Measurements from ENCODE around the gene RAB7A.
"Not testable (repeated sequence)": the region's sequence is repeated elsewhere in the genome, so short reads cannot be mapped to it uniquely, and the experiment has no call there.

RAB7A gene

DNA sequence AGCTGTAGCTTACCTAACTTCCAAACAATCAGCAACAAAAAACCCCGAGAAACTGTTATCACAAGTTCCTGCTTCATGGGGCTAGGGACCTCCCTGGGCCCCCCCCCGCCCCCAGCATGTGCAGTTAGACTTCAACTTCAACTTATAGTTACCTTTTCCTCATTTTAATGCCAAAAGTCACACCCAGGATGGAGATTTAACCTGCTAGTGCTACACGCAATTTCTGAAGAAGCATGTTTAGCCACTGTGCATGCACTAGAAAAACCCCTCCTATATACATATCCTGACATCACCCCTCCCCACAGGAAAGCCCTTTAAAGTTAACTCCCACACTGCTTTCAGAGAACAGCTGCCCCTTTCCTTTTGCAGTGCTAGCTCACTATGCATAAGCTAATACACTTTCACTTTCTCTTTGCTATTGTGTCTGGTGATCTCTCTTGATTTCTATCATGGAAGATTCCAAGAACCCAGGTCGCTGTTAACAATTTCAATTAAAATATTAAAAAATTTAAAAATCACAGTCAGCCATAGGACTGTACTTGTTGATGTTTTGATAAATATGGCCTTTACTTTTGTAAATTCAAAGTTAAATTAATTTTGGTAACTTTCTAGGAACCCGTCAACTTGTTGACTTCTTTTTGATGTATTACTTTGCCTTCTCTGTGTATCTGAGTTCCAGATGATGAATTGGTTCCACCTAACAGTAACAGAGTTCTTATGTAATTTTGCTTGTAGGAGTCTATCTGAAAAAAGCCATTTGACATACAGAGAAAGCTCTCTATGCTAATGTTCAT, 78.2 kb downstream of the RAB7A start:
- intact Hi-C loops (cut with DNase I) = no loop called here
- no peak for DNase-seq

DNA sequence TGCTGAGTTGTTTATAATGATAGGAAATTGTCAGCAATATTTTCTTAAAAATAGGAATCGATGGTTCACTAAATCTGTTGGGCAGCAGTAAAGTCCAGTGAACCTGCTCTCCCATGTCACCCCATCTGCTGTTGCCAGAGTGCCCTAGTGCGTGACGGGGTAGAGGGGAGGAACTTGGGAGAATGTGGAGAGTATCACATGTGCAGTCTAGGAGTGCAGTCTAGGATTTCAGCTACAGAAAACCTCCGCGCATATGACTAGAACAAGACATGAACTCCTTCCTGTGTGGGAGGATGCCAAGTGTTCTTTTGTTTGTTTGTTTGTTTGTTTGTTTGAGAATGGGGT, 78.8 kb downstream of the RAB7A start:
- DNase-seq = peak in 3 of 42 donors; percentile 22 to 48 (median 41)
- intact Hi-C loops (cut with DNase I) = no loop called here

DNA sequence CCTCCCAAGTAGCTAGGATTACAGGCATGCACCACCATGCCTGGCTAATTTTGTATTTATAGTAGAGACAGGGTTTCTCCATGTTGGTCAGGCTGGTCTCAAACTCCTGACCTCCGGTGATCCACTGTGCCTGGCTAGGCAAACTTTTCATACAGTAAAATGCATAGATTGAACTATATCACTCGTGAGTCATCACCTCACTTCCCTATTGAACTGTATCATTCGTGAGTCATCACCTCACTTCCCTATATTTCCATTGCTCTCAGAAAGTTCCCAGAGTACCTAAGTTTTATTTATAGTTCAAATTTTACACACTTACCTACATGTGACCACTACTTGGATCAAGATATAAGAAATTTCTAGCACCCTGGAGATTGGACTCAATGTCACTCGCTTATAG, 79.8 kb downstream of the RAB7A start:
- DNase-seq = no peak
- intact Hi-C loops (cut with DNase I) = no loop called here

DNA sequence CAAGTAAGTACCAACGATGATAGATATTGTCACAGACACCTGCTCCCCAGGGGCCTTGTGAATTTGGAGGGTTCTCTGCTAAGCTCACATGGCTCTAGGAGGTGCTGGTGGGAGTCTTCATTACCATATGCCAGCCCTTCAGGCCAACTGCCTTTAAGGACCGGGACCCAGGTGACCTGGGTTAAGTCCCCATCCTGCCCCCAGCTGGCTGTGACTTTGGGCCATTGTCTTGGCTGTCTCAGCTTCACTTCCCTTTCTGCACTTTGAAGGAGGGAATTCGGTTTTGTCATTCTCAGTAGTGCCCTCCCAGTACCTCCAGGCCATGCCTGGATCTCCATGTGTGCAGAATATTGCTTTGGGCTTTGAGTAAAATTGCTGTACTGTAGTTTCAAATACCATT, 80.6 kb downstream of the RAB7A start:
- intact Hi-C loops (cut with DNase I) = no loop called here
- no peak for DNase-seq

- no peak for DNase-seq
- intact Hi-C loops (cut with DNase I) = no loop called here
Observed at GRCh38 chr3:128807186-128807830, 81.3 kb downstream of the RAB7A start.

- peak in 20 of 42 donors; percentile 15 to 67 (median 44) for DNase-seq
- intact Hi-C loops (cut with DNase I) = no loop called here
Observed at GRCh38 chr3:128808672-128809071, 82.7 kb downstream of the RAB7A start.

DNA sequence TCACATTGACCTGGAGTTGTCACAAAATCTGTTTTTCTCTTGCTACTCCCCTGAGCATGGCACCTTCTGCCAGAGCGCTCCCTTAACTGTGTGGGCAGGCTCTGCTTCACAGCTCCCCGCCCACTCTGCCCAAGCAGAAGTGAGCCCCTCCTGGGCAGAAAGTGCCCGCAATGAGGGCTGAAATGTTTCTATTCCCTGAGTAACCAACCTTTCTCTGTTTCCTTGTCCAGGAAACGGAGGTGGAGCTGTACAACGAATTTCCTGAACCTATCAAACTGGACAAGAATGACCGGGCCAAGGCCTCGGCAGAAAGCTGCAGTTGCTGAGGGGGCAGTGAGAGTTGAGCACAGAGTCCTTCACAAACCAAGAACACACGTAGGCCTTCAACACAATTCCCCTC, 87.1 kb downstream of the RAB7A start:
- intact Hi-C loops (cut with DNase I) = no loop called here
- DNase-seq = peak in 37 of 42 donors; percentile 28 to 84 (median 53)

- intact Hi-C loops (cut with DNase I) = no loop called here
- DNase-seq = no peak
Observed at GRCh38 chr3:128814060-128814459, 88.1 kb downstream of the RAB7A start.

DNA sequence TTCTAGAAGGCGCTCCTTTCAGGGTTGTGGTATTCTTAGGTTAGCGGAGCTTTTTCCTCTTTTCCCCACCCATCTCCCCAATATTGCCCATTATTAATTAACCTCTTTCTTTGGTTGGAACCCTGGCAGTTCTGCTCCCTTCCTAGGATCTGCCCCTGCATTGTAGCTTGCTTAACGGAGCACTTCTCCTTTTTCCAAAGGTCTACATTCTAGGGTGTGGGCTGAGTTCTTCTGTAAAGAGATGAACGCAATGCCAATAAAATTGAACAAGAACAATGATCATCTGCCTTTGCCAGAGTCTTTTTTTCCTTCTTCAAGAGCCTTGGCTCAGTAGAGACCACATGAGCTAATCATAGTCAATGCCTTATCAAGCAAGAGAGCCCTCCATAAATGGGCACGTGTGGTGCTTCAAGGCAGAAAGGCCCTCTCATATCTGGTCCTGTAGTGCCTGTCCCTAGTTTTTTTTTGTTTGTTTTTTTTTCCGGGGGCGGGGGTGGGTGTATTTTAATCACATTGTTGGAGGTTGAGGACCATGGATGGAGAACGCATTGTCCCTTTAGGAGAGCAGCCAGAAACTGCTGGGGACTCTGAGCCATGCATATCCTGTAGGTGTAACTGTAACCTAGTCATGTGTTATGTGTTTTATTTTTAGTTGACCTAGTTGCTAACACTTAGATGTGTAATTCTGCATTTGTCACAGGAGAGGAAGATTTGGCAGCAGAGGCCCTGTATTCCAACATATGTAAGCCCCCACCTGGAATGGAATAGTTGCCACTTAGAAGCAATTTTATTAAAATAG, 88.7 kb downstream of the RAB7A start:
- intact Hi-C loops (cut with DNase I) = no loop called here
- DNase-seq = peak in 14 of 42 donors; percentile 12 to 73 (median 33)

- intact Hi-C loops (cut with DNase I) = no loop called here
- no peak for DNase-seq
Observed at GRCh38 chr3:128815318-128816064, 89.5 kb downstream of the RAB7A start.

GRCh38 chr3:128818186-128818787, 92.3 kb downstream of the RAB7A start:
- intact Hi-C loops (cut with DNase I) = no loop called here

DNA sequence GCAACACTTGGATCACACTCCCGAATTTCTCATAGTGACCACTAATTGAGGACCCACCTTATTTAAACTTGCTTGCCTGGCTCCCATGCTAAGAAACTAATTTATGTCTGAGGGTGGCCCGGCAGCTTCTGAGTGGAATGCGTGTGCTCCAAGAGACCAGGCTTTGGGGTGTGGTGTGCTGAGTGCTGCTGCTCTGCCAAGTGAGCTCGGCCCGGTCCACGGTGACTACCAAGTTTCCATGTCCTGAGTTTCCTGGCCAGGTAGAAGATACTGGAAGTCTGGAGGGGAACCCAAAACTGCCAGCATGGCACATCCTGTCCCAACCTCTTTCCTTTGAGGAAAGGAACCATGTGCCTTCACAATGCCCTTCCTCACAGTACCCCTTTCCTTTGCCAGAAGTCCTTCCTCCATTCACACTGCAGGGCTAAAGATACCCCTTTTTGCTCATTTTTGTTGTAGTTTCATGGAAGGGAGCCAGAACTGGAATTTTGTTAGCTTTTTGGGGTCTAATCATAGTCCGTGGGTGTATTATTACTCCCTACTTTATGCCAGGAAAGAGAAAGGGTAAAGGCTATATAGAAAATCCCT, 94.4 kb downstream of the RAB7A start:
- intact Hi-C loops (cut with DNase I) = no loop called here

More at GRCh38 chr3:128818186-128818787, 92.3 kb downstream of the RAB7A start:
- no peak for DNase-seq

DNA sequence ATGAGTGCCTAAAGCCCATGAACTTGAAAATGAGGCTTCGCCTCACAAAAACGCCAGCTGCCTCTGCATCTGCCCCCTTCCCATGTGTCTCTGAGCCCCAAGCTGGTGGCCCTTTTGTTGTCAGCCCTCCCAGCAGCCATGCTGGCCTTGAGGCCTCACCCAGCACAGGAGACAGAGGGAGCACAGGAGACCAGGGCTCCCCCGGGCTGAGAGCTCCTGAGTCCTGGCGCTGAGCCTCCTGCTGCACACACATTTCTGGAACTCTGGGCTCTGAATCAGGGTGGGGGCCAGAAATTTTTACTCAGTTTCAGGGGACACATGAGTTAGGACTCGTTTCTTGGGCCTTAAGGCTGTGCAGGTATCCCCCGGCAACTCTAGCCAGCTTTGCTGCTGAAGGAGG, 97.0 kb downstream of the RAB7A start:
- intact Hi-C loops (cut with DNase I) = no loop called here
- no peak for DNase-seq

More for the DNA sequence above, 94.4 kb downstream of the RAB7A start:
- no peak for DNase-seq

DNA sequence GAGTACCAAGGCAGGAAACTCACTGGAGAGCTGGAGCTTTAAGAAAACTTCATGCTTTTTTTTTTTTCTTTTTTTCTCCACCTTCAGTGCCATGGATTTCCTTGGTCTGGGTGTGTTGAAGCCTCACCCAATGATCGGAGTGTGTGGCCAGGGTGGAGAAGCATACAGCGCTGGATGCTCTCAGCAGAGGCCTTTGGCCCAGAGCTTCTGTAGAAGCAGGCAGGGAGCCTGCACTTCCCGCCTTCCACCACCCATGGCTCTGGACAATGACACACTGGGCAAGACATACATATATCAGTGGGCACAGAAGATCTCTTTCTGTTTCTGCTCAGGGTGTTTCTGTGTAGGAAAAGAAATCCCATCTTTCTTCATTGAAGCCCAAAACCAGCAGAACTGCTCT, 97.6 kb downstream of the RAB7A start:
- intact Hi-C loops (cut with DNase I) = no loop called here
- no peak for DNase-seq

DNA sequence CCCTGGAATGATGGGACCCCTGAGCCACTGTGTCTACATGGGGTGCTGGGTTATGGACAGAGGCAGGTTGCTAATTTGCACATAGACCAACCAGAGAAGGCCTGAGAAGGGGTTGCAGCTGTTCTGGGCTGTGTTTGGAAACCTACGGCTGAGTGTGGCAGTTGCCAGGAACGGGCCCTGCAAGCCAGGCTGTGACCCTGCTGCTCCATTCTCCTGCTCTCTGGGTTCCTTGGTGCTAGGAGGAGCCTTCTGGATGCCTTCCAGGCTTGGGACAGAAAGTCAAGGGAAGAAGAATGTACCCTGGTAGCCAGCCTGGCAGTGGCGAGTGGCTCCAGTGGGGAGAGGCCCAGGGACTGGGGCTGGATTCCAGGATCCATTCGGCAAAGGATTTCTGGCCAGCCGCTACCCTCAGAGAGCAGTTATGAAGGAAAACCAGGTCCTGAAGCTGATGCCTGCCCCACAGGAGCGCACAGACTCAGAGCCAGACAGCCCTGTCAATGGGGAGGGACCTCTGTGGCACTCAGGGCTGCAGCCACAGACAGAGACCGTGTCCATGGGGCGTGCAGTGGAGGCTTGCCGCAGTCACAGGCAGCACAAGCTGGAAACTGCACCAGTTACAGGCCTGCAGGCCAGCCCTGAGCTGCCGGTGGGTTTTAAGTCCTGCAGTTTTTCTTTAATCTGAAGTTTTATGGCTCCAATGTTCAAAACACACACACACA, 98.3 kb downstream of the RAB7A start:
- DNase-seq = no peak
- intact Hi-C loops (cut with DNase I) = no loop called here

- intact Hi-C loops (cut with DNase I) = no loop called here
- no peak for DNase-seq
Observed at GRCh38 chr3:128825117-128825725, 99.2 kb downstream of the RAB7A start.

DNA sequence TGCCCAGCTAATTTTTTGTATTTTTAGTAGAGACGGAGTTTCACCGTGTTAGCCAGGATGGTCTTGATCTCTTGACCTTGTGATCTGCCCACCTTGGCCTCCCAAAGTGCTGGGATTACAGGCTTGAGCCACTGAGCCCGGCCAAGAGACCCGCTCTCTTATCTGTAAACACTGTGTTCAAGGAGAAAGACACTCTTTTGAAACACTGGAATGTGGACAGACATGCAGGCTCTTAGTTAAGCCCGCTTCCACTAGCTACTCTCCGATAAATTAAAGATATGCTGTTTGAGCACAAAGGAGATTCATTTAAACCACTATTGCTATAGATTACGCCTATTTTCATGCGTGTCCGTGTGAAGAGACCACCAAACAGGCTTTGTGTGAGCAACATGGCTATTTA, 103.1 kb downstream of the RAB7A start:
- intact Hi-C loops (cut with DNase I); DNase-seq: not testable (repeated sequence)

All from head of caudate nucleus (tissue), 42 donors.